Activated effector memory CD4-positive, alpha-beta T cell treated with anti-CD3 and anti-CD28 coated beads, Interleukin-2, amount 50 U/mL, for 16 hours (primary cell): ENCODE data around the gene HSPA6.
"Not testable (repeated sequence)": the region's sequence is repeated elsewhere in the genome, so short reads cannot be mapped to it uniquely, and the experiment has no call there.

ENCODE experiments used
- DNase-seq: peaks from one replicate; pipeline ENCODE4 v3.0.0-alpha.2; 2020

The HSPA6 gene

DNA sequence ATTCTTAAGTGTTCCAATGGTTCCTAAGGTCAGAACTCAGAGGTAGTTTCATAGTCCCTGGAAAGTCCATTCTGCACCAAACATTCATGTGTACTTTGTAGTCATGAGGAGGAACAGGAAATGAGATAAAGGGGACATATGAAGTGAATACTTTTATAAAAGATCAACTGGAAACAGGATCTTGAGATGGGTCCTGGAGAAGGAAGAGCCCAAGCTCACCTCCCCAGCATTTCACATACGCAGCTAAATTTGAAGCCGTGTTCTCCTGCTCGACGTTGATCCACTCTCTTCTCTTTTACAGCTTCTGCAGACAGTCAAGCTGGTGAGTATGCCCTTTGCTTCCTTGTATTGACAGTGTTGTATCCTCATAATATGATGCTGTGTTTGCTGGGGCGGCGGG is 18.7 kb upstream of the HSPA6 start:
- no peak for DNase-seq

DNA sequence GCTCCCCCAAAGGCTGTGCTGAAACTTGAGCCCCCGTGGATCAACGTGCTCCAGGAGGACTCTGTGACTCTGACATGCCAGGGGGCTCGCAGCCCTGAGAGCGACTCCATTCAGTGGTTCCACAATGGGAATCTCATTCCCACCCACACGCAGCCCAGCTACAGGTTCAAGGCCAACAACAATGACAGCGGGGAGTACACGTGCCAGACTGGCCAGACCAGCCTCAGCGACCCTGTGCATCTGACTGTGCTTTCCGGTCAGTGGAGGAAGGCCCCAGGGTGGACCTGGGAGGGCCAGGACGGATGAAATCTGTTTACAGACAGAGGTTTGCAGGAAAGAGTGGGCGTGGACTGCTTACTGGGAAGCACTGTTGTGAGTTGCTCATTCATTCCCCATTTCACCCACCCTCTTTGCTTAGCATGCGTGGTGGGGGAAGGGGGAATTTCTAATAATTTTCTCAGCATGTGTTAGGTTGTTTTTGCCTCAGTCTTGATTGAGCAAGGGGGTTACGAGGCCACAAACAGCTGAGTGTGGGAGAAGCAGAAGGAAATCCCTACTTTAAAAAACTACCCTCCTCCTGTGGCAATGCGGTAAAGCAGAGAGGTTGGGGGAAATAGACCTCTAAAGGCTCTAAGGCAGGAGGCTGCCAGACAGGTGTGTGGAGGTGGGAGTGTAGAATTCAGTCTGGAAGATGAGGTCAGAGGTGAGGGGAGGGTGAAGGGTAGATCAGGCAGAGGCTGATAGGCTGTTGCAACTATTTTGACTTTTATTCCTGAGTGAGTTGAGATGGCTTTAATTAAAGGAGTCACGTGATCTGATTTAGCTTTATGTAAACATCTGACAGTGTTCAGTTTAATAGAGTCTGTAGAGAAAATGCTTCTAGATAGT is 17.8 kb upstream of the HSPA6 start:
- no peak for DNase-seq

DNA sequence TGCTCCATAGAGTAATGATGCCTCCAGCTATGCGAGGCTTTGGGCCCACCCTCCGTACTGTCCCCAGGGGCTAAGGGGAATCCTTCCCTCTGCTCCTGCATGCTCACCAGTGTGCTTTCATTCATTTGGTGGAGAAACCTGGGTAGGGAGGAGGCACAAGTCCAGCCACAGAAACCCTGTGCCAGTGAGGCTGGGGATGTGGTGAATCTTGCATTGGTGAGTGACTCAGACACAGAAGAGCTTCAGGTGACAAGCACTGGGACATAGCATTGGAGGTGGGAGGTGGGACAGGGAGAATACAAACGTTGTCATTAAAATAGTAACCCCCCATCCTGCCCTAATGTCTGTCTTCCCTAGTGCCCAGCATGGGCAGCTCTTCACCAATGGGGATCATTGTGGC is 13.9 kb upstream of the HSPA6 start:
- no peak for DNase-seq

DNA sequence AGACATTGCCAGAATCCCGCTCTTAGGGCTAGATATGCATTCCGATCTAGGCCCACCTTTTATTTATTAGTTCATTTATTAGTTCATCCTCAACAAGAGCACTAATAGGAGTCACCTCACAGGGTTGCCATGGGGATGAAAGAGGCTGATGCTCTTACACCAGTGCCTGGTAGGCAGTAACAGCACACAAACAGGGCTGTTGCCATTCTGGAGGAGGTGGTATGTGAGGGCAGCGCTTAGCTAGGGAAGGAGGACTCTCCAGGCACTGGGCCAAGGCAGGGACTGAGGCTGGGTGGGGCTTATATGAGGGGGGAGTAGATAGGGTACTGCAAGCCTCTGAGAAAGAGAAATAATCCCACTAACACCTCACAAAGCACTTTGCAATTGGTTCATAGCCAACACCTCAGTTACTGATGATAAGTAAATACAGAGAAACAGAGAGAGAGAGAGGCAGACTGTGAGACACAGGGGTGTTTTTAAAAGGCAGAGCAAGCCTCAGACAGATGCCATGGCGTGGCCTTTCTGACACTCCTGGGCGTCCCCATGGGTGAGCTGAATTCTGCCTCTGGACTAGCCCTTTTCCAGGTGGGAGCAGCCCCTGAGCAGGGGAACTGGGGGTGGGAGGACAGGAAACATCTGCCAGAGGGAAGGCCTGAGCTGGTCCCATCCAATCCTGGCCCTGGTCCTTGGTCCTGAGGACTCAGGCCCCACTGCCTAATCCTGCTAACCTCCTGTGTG is 13.2 kb upstream of the HSPA6 start:
- DNase-seq: no peak

DNA sequence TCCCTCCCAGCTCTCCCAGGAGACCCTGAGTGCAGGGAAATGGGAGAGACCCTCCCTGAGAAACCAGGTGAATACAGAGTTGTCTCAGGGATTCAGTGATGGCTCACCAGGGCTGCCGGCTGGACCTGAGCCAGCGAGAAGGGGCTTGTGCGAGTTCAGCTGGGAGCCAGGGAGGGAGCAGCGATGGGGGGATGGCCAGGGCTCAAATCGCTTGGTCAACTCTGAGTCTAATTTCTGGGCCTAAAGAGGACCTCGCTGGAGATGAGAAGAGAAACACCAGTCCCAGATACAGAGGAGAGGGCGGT is 12.6 kb upstream of the HSPA6 start:
- DNase-seq: no peak

DNA sequence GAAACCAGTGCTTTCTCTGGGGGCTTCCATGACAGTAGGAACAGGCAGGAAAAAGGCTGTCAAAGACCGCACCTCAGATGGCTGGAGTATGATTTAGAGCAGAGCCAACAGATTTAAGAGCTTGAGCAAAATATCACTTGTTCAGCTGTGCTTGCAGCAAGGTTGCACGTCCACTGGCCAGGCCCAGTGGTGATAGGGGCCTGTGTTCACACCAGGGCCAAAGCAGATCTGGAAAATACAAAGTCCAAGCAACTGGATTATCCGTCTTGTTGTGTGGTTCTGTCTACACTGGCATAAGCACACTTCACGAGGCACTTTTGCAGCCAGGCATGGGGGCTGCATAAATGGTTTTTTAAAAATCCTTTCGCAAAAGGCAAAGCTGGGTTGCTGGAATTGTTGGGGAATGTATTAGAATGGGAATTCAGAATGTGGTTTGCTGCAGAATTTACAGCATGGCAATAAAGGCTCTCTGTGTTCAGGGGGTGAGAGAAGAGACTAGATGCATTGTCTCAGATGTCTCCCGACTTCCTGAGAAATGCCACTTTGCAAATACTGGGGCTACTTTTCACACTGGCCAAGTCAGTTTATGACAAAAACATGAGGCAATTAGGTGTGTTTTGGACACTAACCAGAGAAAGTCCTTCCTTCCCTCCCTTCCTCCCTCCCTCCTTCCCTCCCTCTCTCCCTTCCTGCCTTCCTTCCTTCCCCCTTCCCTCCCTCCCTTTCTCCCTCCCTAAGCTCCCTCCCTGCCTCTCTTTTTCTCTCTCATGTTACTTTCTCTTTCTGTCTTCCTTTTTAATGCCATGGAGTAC is 11.5 kb upstream of the HSPA6 start:
- DNase-seq: not testable (repeated sequence)

DNA sequence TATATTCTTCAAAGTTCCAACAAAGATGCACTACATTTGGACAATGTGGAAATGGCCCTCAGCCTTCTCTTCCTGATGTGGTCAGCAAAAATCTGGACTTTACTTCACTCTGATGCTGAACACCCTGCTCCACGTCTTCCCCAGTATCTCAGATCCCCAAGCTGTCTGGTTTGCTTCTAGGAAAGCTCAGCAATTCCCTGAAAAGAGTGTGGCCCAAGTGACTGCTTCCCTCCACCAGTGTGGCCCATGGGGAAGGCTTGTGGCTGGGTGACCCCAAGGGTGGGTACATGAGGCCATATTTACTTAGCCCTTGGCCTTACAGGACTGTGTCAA is 10.9 kb upstream of the HSPA6 start:
- DNase-seq: not testable (repeated sequence)

DNA sequence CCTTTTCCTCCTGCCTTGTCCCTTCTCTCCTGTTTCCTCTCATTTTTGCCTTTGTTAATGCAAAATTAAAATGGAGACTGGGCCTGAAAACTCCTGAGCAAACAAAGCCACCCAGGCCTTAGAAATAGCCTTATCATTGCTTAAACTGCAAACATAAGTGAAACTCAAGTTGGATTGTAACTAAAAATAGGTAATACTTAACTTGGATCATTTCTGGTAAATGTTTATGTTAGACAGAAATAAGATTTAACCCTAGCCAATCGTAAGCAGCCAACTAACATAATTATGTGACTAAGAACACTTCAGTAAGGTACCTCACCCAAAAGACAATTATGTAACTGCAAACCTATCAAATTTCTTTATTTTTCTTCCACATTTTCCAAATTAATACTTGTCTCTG is 10.4 kb upstream of the HSPA6 start:
- DNase-seq: not testable (repeated sequence)

DNA sequence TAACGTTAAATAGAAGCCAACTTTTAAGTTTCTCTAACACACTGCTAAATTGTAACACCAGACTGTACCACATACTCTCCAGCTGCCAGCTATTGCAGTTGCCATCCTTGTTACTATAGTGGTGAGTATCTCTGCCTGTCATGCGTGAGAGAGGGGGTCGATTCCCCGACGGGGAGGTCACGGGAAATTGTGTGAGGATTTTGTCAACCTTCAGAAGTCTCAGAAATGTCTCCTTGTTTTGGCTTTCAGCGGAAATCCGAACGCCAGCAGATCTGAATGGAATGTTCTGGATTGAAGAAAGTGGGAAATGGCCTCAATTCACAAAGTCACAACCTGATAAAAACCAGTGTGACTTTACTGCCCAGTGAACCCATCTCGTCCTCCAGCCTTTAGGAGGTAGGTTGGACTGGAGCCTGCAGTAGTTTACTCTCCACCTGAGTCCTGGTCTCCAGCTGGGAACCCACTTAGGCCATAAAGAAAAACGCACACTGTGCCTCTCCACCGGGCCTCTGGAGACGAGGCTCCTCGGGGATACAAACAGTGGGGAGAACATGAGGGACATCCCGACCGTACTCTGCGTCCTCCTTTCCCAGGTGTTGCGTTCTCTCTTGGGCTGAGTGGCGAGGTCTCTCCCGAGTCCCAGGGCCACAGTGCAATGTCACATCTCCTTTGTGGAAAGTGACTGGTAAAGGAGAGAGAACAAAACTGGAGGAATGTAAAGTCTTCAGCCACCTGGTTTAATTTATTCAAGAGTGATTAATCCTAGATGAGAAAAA is 1.1 kb upstream of the HSPA6 start:
- not testable (repeated sequence) for DNase-seq

DNA sequence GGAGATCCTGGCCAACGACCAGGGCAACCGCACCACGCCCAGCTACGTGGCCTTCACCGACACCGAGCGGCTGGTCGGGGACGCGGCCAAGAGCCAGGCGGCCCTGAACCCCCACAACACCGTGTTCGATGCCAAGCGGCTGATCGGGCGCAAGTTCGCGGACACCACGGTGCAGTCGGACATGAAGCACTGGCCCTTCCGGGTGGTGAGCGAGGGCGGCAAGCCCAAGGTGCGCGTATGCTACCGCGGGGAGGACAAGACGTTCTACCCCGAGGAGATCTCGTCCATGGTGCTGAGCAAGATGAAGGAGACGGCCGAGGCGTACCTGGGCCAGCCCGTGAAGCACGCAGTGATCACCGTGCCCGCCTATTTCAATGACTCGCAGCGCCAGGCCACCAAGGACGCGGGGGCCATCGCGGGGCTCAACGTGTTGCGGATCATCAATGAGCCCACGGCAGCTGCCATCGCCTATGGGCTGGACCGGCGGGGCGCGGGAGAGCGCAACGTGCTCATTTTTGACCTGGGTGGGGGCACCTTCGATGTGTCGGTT is 477 bp downstream of the HSPA6 start:
- peak; percentile 78 for DNase-seq

DNA sequence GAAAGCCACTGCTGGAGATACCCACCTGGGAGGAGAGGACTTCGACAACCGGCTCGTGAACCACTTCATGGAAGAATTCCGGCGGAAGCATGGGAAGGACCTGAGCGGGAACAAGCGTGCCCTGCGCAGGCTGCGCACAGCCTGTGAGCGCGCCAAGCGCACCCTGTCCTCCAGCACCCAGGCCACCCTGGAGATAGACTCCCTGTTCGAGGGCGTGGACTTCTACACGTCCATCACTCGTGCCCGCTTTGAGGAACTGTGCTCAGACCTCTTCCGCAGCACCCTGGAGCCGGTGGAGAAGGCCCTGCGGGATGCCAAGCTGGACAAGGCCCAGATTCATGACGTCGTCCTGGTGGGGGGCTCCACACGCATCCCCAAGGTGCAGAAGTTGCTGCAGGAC is 981 bp downstream of the HSPA6 start:
- peak; percentile 63 for DNase-seq

DNA sequence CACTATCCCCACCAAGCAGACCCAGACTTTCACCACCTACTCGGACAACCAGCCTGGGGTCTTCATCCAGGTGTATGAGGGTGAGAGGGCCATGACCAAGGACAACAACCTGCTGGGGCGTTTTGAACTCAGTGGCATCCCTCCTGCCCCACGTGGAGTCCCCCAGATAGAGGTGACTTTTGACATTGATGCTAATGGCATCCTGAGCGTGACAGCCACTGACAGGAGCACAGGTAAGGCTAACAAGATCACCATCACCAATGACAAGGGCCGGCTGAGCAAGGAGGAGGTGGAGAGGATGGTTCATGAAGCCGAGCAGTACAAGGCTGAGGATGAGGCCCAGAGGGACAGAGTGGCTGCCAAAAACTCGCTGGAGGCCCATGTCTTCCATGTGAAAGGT is 1.6 kb downstream of the HSPA6 start:
- not testable (repeated sequence) for DNase-seq

DNA sequence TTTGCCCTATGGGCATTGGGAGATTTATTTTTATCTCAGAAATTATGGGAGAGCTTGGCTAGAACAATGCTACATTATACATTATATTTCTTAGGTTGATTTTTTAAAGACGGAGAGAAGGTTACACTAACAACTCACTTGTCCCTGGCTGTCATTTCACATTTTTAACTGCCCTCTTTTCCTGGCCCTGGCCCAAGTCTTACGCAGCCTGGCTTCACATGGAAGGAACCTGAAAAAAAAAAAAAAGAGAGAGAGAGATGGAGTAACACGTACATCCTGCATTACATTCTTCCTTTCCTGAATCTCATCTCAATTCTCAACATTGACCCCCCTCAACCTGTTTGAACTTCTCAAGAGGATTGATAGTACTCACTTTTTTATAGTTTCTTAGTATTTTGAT is 4.2 kb downstream of the HSPA6 start:
- not testable (repeated sequence) for DNase-seq

DNA sequence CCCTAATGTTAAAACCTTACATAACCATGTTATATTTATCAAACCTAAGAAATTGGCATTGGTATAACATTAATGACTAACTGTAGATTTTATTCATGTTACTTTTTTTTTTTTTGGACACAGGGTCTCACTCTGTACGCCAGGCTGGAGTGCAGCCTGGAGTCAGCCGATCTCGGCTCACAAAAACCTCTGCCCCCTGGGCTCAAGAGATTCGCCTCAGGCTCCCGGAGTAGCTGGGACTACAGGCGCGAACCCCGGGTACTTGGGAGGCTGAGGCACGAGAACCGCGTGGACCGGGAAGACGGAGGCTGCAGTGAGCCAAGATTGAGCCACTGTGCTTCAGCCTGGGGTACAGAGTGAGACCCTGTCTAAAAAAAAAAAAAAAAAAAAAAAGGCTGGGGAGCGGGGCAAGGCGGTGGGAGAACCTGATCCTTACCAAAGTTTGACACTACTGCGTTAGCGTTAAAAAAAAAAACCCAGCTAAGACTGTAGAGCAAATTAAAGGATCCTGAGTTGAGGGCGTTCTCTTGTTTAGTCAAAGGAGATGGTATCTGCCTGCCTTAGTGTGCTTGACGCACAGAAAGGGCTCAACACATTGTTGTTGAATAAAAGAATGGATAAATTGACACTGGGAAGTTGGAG is 5.2 kb downstream of the HSPA6 start:
- DNase-seq: not testable (repeated sequence)

DNA sequence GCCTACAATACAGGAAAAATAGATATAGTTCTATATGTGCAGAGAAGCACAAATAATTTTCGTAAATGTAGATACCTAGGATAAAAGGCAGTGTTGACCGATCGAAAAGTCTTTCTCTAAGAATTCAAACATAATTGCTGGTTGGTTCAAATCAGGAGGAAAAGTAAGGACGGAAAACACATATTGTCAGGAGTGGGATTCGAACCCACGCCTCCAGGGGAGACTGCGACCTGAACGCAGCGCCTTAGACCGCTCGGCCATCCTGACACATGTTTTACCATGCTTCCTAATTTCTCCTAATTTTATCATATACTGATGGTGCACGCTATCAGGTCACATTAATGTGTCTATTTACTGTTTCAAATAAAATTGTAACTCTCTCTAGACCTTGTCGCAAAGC is 5.8 kb downstream of the HSPA6 start:
- peak; percentile 88 for DNase-seq

DNA sequence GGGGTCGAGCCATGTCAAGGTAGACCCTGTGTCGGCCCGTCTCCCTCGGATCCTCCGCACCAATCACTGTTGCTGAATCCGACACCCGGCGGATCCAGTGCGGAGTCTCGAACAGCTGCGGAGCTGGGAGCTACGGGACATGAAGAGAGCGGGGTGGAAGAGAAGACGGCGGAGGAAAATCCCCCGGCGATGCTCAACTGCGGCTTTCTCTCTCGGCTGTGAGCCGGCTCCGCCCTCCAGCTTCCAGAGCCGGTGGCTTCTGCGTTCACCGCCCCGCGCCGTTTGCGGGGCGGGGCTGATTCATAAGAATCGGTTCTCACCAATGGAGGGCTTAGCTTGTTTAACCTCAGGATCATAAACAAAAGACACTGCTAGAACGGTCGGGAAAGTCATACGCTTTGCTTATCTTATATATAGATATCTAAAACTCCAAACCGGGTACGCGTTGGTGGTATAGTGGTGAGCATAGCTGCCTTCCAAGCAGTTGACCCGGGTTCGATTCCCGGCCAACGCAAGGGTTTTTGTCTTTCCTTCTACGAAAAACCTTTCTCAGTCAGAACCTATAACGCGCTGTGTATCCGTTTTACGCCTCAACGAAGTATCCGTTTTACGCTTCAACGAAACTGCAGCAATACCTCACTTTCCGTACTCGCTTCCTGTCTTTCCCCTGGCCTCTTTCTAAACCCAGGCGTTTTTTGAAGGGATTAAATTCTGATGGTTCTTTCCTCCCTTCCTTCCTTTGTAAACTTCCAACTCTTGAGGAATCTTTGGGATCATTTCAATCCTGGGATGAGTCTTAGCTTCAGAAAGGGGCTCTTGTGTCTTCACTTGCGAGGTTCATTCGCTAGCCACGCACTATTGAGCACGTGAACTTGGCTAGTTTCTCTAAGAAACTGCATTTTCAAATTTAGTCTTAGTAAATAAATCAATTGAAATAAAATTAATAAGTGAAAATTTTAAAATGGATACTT is 6.6 kb downstream of the HSPA6 start:
- DNase-seq: peak; percentile 96

DNA sequence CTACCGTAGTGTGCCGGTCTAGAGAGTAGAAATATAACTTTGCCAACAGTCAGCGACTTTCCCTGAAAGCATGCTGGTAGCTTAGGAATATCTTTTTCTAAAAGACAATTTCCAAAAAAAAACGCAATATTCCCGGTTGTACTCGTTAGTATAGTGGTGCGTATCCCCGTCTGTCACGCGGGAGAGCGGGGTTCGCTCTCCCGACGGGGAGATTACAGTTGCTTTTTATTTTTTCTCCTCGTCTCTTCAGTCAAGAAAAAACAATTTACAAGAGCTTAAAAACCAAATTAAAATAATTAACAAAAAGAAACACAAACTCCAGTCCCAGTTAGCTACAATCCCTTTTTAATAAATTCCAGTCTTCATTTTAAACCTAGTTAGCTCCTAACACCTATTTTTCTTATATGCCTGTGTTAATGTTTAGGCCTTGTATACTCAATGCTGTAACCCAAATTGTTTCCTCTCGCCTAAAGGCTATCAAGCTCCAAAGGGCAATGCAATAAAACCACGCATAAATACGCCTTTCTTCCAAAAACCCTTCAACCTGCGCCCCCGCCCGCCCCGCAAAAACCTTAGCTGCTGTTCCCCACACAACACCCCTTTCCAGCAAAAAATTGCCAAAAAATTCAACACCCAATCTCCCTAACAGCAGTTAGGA is 7.8 kb downstream of the HSPA6 start:
- DNase-seq: no peak

DNA sequence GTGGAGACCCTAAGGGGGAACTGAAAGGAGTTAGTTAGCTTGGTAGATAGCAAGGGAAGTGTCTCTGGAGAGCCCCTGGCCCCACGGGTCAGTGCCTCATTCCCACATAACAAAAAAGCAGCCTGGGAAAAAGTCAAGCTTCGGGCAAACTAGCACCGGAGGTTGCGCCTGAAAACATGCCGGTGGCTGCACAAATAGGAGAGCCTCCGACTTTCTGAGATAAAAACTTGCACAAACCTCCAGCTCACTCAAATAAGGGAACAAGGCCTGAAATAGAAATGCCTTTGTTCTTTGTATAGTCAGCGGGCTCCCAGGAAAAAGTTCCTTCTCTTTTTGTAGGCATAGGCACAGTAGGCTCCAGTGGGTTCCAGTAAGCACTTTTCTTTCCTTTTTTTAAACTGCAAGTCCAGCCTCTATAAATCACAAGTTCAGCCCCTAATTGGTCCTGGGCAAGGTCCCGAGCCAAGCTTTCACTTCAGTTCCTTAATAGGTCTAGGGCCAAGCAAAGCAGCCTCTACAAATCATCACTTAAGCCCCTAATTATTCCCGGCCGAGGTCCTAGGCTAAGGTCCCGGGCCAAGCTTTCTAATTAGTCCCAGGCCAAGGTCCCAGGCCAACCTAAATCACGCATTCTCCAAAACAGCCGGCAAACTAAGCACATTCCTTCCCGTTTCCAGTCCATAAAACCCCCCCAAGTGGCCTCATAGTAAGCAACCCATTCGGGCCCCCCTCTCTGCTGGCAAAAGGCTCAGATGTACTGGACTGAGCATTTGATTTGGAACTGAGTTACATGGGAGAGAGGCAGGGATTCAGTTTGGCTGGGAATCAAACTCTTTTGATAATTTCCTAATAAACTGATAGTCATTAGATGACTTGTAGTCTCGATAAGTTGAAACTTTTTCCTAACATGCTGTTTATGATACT is 8.6 kb downstream of the HSPA6 start:
- not testable (repeated sequence) for DNase-seq

DNA sequence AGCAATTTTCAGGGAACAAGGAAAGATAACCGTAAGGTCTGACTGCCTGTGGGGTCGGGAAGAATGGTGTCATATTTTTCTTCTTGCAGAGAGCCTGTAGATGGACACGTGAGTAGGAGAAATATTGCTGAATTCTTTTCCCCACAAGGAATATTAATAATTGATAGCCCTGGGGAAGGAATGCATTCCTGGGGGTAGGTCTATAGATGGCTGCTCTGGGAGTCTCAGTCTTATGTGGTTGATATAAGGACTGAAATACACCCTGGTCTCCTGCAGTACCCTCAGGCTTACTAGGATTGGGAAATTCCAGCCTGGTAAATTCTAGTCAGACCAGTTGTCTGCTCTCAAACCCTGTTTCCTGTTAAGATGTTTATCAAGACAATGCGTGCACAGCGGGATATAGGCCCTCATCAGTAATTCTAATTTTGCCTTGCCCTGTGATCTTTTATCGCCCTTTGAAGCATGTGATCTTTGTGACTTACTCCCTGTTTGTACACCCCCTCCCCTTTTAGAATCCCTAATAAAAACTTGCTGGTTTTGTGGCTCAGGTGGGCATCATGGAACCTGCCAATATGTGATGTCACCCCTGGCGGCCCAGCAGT is 12.8 kb downstream of the HSPA6 start:
- DNase-seq: not testable (repeated sequence)
